HG03103 (cell line): ENCODE measurements around the gene TXNRD1.

Experiments
- ATAC-seq: cut with Tn5 transposase; IDR thresholded peaks from one replicate; pipeline ENCODE4 v1.9.1; 2021; ENCODE audit warnings: low read depth; ENCODE audit not compliant: unreplicated experiment

The TXNRD1 gene

GRCh38 chr12:104345234-104346066 is 129.9 kb downstream of the TXNRD1 start:
- no peak for ATAC-seq

DNA sequence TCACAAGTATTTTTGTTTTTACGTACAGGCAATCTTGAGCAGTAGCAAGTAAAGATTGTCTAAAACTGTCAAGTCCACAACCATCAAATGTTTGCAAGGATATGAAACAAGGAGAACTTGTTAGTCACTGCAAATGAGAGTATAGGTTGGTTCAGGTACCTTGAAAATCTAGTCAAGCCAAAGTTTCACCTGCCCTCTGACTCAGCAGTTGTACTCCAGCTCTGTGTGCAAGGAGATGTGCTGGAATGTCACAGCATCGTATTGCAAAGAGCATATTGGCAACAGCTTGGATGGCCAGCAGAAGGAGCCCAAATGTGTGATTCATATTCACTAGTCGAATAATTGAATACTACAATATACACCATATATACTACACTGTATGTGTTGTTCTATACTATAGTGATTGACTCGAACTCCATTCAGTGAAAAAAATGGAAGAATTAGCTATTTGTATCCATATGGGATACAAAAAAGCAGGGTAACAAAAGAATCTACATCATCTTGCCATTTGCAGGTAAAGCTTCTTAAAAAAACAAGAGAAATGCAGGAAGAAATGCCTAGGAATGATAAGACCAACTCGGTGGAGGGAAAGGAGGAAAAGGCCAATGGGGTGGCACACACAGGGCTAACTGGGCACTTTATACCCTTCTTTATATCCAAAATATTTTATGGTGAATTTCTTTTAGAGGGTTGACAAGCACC is 131.9 kb downstream of the TXNRD1 start:
- ATAC-seq: no peak

DNA sequence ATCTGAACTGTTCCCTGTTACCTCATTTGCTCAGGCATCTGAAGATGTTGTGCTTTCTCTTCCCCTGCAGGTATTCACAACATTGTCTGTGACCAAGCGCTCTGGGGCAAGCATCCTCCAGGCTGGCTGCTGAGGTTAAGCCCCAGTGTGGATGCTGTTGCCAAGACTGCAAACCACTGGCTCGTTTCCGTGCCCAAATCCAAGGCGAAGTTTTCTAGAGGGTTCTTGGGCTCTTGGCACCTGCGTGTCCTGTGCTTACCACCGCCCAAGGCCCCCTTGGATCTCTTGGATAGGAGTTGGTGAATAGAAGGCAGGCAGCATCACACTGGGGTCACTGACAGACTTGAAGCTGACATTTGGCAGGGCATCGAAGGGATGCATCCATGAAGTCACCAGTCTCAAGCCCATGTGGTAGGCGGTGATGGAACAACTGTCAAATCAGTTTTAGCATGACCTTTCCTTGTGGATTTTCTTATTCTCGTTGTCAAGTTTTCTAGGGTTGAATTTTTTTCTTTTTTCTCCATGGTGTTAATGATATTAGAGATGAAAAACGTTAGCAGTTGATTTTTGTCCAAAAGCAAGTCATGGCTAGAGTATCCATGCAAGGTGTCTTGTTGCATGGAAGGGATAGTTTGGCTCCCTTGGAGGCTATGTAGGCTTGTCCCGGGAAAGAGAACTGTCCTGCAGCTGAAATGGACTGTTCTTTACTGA is 132.9 kb downstream of the TXNRD1 start:
- no peak for ATAC-seq

DNA sequence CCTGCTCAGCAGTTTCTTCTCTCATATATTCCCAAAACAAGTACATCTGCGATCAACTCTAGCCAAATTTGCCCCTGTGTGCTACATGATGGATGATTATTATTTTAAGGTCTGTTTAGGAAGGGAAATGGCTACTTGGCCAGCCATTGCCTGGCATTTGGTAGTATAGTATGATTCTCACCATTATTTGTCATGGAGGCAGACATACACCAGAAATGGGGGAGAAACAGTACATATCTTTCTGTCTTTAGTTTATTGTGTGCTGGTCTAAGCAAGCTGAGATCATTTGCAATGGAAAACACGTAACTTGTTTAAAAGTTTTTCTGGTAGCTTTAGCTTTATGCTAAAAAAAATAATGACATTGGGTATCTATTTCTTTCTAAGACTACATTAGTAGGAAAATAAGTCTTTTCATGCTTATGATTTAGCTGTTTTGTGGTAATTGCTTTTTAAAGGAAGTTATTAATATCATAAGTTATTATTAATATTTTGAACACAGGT is 133.5 kb downstream of the TXNRD1 start:
- ATAC-seq: no peak

- no peak for ATAC-seq
Observed at GRCh38 chr12:104350211-104351056, 134.9 kb downstream of the TXNRD1 start.

GRCh38 chr12:104351057-104351983 is 135.7 kb downstream of the TXNRD1 start:
- ATAC-seq: no peak

DNA sequence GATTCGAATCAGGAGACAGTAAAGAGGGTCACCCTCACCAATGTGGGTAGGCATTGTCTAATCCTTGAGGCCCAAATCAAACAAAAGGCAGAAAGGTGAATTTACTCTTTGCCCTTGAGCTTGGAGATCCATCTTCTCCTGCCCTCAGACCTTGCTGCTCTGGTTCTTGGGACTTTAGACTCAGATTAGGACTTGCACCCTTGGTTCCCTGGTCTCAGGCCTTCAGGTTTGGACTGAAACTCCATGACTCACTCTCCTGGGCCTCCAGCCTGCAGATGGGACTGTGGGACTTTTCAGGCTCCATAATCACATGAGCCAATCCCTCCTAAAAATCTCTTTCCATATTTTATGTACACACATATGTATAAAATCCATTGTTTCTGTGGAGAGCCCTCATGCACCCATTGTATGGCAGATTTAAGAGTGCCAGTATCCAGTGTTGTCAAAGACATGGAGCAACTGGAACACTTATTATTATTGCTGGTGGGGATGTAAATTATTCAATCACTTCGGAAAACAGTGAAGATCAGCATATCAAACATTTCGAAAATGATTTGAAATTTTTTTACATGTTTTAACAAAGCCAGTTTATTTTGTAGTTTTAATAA is 136.6 kb downstream of the TXNRD1 start:
- ATAC-seq: no peak

DNA sequence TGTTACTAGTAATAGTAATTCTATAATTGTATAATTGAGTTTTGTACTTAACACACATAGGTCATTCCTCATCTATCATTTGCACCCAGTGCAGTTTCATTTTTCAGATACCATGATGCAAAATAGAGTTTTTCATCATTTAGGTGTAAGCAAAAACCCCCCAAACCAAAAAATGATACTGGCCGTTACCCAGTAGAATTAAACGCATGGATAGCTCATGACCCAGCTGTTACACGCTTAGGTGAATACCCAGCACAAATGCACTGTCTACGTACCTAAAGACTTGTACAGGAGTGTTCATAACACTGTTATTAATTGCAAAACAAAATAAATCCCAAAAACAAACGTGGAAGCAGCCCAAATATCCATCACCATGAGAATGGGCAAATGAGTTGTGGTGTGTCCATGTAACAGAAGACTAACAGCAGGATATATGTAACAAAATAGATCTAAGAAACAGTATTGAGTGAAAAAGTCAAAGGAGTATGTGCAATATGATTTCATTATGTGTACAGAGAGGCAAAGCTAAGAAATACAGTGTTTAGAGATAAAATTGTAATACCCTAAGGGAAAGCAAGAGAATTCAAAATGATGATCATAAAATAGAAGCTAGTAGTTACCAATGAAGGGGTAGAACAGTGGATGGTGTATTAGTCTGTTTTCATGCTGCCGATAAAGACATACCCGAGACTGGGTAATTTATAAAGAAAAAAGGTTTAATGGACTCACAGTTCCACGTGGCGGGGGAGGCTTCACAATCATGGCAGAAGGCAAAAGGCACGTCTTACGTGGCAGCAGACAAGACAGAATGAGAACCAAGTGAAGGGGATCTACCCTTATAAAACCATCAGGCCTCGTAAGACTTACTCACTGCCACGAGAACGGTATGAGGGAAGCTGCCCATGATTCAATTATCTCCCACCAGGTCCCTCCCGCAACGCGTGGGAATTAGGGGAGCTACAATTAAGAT is 137.7 kb downstream of the TXNRD1 start:
- no peak for ATAC-seq

- no peak for ATAC-seq
Observed at GRCh38 chr12:104354167-104354867, 138.7 kb downstream of the TXNRD1 start.

GRCh38 chr12:104354868-104355570 is 139.4 kb downstream of the TXNRD1 start:
- ATAC-seq: no peak

DNA sequence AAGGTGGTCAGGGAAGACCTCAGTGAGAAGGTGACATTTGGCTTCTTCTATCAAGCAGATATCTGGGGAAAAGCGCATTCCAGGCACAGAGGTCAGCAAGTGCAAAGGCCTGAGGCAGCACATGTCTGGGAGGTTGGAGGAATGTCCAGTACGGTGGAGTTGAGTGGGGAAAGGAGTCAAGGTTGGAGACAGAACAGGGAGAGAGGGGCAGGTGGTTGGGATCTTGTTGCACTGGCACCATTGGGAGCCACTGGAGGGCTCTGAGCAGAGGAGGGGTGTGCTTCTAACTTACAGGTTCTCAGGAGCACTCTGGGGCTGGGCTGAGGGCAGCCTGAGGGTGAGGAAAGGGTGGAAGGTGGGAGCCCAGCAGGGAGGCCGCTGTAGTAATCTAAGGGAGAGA is 140.1 kb downstream of the TXNRD1 start:
- no peak for ATAC-seq

- ATAC-seq: no peak
Observed at GRCh38 chr12:104356231-104357115, 140.9 kb downstream of the TXNRD1 start.

DNA sequence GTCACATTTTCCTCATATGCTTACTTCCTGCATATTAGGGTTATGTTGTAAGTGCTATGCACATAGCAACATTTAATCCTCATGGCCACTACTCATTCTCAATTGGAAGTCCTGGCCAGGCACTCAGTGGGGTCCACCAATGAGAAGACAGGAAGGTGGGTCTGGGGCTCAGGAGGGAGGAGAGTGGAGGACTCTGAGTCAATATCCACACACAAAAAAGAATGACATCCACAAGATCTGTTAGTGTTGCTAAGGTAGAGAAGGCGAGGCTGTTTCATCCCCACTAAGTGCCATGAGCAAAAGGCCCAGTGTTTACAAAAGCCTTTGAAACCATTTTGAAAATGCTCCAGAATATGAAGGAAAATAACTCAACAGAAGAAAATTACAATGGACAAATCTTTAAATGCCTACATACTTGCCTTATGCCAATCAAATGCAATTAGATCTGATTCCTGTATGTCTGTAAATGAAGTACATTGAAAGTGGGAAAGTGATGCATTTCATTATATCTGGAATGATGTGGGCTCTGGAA is 141.9 kb downstream of the TXNRD1 start:
- no peak for ATAC-seq

- ATAC-seq: no peak
Observed at GRCh38 chr12:104358353-104359003, 142.9 kb downstream of the TXNRD1 start.

GRCh38 chr12:104359216-104359615 is 143.6 kb downstream of the TXNRD1 start:
- no peak for ATAC-seq
